ENCODE data around the gene ZNF609. TPM values are rescaled to one million over a fixed set of nuclear protein-coding genes. Genes with fewer than 3 reads are reported as not detected.

Gene ZNF609
- total RNA-seq, 1 donor from 2014 or later, result 11.3 TPM

DNA sequence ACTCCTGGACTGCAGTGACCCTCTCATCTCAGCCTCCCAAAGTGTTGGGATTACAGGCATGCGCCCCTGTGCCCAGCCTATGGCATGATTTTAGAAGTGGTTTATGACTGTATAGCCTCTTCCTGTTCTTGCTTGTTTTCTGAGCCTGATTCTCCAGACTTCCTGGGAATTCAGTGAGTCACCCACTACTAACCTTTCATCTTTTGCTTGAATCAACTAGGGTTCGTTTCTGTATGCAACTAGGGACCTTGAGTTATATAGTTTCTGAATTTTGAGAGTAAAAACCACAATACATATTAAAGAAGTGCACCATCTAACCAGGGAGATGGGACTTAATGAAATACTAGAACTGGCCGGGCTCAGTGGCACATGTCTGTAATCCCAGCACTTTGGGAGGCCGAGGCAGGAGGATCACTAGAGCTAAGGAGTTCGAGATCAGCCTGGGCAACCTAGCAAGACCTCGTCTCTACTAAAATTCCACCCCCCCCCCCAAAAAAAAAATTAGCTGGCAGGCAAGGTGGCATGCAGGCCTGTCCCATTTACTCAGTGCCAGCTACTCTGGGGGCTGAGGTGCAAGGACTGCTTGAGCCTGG is 76.0 kb downstream of the ZNF609 start:
- Histone ChIP-seq H3K4me3 (ENCODE audit: low read depth, low read length) (no peak overlapping the region), H3K27me3 (ENCODE audit: control insufficient read depth, insufficient read depth, low read length) (no peaks in the 10 kb centered on the region), H3K36me3 (ENCODE audit: control insufficient read depth, insufficient read depth, low read length) (no peaks in the 10 kb centered on the region)
- TF ChIP-seq, protein P1, sequence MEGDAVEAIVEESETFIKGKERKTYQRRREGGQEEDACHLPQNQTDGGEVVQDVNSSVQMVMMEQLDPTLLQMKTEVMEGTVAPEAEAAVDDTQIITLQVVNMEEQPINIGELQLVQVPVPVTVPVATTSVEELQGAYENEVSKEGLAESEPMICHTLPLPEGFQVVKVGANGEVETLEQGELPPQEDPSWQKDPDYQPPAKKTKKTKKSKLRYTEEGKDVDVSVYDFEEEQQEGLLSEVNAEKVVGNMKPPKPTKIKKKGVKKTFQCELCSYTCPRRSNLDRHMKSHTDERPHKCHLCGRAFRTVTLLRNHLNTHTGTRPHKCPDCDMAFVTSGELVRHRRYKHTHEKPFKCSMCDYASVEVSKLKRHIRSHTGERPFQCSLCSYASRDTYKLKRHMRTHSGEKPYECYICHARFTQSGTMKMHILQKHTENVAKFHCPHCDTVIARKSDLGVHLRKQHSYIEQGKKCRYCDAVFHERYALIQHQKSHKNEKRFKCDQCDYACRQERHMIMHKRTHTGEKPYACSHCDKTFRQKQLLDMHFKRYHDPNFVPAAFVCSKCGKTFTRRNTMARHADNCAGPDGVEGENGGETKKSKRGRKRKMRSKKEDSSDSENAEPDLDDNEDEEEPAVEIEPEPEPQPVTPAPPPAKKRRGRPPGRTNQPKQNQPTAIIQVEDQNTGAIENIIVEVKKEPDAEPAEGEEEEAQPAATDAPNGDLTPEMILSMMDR (IDR thresholded peaks at IDR 0.05; ENCODE audit: insufficient read depth, low read length, severe bottlenecking), result no peak
- peak; percentile 93 for DNase-seq (ENCODE audit: low read depth)
- no peak for FAIRE-seq

DNA sequence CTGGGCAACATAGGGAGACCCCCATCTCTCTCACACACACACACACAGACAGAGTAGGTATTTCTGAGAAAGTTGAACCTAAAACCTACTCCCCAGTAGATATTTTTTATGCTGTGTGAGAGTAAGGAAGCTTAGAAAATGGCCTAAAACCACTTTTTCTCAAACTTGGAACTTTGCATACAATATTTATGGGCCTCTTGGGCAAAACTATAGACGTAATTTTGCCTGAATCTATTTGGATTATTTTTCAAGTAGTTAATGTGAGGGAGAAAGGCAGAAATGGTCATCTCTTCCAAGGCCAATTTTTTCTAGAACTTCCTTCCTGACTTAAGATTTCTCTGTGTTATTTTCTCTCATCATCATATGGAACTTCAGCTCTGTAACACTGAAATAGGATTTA is 81.7 kb downstream of the ZNF609 start:
- Histone ChIP-seq H3K4me3 (ENCODE audit: low read depth, low read length) (no peak overlapping the region), H3K27me3 (ENCODE audit: control insufficient read depth, insufficient read depth, low read length) (no peaks in the 10 kb centered on the region), H3K36me3 (ENCODE audit: control insufficient read depth, insufficient read depth, low read length) (no peaks in the 10 kb centered on the region)
- TF ChIP-seq, protein P1 (IDR thresholded peaks at IDR 0.05; ENCODE audit: insufficient read depth, low read length, severe bottlenecking), result no peak
- DNase-seq (ENCODE audit: low read depth) (no peak), FAIRE-seq (no peak)

DNA sequence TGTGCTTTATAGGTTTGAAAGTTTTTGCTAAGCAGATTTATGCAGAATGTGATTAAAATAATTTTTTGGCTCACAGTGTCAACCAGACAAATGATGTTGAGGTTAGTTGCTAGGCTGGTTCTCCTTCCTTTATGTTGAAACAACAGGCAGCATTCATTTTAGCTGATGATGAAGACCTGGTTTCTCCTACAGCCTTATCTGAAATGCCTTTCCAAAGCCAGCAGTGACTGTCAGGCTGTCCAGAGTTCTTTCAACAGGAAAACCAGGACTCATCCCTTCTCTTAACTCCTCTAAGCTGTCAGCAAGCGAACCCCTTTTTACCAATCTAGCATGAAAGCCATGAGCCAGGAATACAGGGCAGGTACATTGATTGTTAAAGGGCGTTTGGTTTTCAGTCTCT is 84.1 kb downstream of the ZNF609 start:
- H3K4me3 ChIP-seq (ENCODE audit: low read depth, low read length), result no peak overlapping the region
- DNase-seq (ENCODE audit: low read depth) (no peak), FAIRE-seq (no peak)
- TF ChIP-seq, protein P1 (IDR thresholded peaks at IDR 0.05; ENCODE audit: insufficient read depth, low read length, severe bottlenecking), result no peak
- no peaks in the 10 kb centered on the region for H3K27me3 ChIP-seq (ENCODE audit: control insufficient read depth, insufficient read depth, low read length)
- no peaks in the 10 kb centered on the region for H3K36me3 ChIP-seq (ENCODE audit: control insufficient read depth, insufficient read depth, low read length)

DNA sequence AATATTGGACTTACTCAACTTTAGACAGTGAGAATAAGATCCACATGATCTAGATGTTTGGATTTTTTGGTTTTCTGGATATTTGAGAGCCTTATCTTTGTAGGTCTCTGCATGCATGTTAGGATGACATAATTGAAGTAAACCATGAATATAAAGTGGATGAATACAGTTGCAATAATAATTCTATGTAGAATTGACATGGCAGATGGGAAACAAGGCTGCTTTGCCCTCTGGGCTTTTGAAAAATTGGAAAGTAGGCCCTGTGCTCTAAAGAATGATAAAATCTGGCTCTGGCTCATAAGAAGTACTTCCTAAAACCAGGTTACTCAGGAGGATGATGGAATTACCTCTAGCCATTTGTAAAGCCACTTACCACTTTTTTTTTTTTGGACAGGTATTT is 86.9 kb downstream of the ZNF609 start:
- no peak for FAIRE-seq
- H3K27me3 ChIP-seq (ENCODE audit: control insufficient read depth, insufficient read depth, low read length), result no peaks in the 10 kb centered on the region
- DNase-seq (ENCODE audit: low read depth), result no peak
- H3K36me3 ChIP-seq (ENCODE audit: control insufficient read depth, insufficient read depth, low read length), result no peaks in the 10 kb centered on the region
- H3K4me3 ChIP-seq (ENCODE audit: low read depth, low read length), result no peak overlapping the region
- TF ChIP-seq, protein P1 (IDR thresholded peaks at IDR 0.05; ENCODE audit: insufficient read depth, low read length, severe bottlenecking), result no peak

DNA sequence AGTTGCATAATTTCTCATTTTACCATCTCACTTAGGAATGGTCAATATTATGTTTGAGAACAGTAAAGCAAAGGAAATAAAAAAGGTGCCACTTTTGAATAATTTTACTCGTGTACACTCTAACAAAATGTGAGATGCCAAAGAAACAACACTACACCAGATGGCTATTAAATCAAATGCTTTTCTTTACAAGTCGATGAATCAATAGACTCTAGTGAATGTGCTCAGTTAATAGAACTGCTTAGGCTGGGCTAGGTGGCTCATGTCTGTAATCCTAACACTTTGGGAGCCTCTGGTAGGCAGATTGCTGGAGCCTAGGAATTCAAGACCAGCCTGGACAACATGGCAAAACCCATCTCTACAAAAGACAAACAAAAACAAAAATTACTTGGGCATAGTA is 87.9 kb downstream of the ZNF609 start:
- TF ChIP-seq, protein P1 (IDR thresholded peaks at IDR 0.05; ENCODE audit: insufficient read depth, low read length, severe bottlenecking), result no peak
- Histone ChIP-seq H3K27me3 (ENCODE audit: control insufficient read depth, insufficient read depth, low read length) (no peaks in the 10 kb centered on the region), H3K36me3 (ENCODE audit: control insufficient read depth, insufficient read depth, low read length) (no peaks in the 10 kb centered on the region), H3K4me3 (ENCODE audit: low read depth, low read length) (no peak overlapping the region)
- DNase-seq (ENCODE audit: low read depth), result no peak
- FAIRE-seq, result no peak

DNA sequence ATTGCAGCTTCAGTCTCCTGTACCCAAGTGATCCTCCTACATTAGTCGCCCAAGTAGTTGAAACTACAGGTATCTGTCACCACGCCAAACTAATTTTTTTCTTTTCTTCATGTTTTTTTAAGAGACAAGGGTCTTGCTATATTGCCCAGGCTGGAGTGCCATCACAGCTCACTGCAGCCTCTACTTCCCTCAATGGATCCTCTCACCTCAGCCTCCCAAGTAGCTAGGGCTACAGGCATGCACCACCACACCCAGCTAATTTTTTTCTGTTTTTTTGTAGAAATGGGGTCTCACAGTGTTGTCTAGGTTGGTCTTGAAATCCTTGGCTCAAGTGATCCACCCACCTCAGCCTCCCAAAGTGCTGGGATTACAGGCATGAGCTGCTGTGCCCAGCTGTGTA is 89.5 kb downstream of the ZNF609 start:
- TF ChIP-seq, protein P1 (IDR thresholded peaks at IDR 0.05; ENCODE audit: insufficient read depth, low read length, severe bottlenecking), result no peak
- DNase-seq (ENCODE audit: low read depth) (no peak), FAIRE-seq (no peak)
- Histone ChIP-seq H3K27me3 (ENCODE audit: control insufficient read depth, insufficient read depth, low read length) (no peaks in the 10 kb centered on the region), H3K4me3 (ENCODE audit: low read depth, low read length) (no peak overlapping the region), H3K36me3 (ENCODE audit: control insufficient read depth, insufficient read depth, low read length) (no peaks in the 10 kb centered on the region)
